ES-I3 (cell line): ENCODE data around the gene DLGAP1.
"Not testable (repeated sequence)": the region's sequence is repeated elsewhere in the genome, so short reads cannot be mapped to it uniquely, and the experiment has no call there.

Source experiments
- H3K36me3 ChIP-seq: 2 replicates; pipeline ENCODE4 v1.6.1; 2013; ENCODE audit warnings: mild to moderate bottlenecking, low read length, control low read depth, moderate library complexity; ENCODE audit not compliant: insufficient read depth
- H3K4me1 ChIP-seq: 2 replicates; pipeline ENCODE4 v1.6.1; 2013; ENCODE audit warnings: mild to moderate bottlenecking, control low read depth, low read length; ENCODE audit not compliant: insufficient read depth
- H3K9ac ChIP-seq: 2 replicates; pipeline ENCODE4 v1.6.1; 2013; ENCODE audit warnings: low read depth, mild to moderate bottlenecking, low read length, moderate library complexity
- H3K9me3 ChIP-seq: 2 replicates; pipeline ENCODE4 v1.6.1; 2013; ENCODE audit warnings: mild to moderate bottlenecking, low read length, moderate library complexity; ENCODE audit not compliant: control insufficient read depth, insufficient read depth

DLGAP1 gene

DNA sequence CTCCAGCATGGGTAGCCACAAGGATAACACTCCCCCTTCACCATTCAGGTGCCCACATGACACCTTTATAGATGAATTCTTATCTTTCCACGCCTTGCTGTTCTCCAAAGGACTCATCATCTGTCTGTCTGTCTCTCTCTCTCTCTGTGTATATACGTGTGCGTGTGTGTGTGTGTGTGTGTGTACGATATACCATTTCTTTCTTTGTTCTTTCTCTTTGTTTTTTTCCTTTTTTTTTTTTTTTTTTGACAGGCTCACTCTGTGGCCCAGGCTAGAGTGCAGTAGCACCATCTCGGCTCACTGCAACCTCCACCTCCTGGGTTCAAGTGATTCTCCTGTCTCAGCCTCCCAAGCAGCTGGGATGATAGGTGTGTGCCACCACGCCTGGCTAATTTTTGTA lies 98.2 kb downstream of the DLGAP1 start:
- Histone ChIP-seq H3K36me3 (no peaks in the 10 kb centered on the region), H3K9ac (no peak overlapping the region), H3K4me1 (peaks cover 20% of the 10 kb centered on the region), H3K9me3 (no peaks in the 10 kb centered on the region)

DNA sequence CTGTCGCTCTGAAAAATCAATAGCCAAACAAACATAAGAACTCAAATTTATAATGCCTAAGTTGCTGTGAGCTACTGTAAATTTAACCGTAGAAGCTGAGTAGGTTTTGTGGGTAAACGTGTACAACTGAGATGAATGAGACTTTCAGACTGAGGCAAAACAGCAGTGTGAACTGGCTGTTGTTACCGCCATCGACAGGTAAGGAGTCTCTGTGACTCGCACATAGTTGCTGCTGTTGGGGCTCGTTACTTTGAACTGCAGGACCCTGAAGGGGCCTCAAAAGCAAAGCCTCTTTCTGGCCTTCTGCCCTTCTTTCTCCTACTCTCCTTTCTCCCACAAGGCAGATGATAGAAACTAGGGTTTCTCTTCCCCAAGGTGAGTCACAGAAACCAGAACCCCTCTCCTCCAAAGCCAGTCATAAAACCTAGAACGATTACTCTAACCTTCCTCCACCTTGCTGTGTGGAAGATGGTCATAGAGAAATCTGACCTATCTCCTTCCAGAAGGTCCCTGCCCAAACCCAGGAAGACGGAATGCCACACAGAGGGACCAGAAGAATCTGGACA lies 101.2 kb downstream of the DLGAP1 start:
- no peak overlapping the region for H3K9ac ChIP-seq
- H3K4me1 ChIP-seq, result peaks cover 20% of the 10 kb centered on the region
- H3K9me3 ChIP-seq, result no peaks in the 10 kb centered on the region
- H3K36me3 ChIP-seq, result no peaks in the 10 kb centered on the region

DNA sequence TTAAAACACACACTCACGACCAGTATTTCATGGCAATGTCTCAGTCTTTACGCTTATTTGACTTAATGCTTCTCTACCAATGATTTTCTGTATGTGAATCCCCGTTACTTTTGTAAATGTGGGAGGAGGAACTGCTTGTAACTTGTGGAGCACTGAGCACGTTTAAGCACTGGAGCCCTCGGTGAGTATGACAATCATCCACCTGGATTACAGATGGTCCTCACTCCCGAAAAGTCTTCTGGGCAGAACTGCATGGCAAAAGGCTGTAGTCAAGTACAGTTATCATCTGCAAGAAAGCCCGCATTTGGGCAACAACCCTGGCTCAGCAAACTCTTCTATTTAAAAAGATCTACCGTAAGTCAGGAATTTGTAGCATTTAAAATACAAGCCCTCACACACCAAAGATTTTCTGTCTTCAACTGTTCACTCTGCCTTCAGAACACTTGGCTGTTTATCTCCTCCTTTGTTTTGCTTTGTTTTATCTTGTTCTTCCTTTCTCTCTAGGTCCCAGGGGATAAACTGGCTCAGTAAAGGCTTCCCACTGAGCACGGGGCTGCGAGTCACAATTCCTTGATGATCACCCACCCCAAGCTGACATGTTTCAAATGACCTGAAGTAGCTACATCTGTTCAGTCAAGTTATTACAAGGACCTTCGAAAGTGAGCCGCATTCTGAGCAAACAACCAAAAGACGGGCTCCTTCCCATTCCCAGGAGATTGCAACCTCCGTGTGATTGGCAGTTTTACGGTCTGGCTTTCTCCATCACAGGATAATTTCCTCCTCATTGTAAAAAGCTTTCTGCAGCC lies 102.2 kb downstream of the DLGAP1 start:
- Histone ChIP-seq H3K4me1 (peaks cover 15% of the 10 kb centered on the region), H3K9ac (no peak overlapping the region), H3K9me3 (no peaks in the 10 kb centered on the region), H3K36me3 (no peaks in the 10 kb centered on the region)

DNA sequence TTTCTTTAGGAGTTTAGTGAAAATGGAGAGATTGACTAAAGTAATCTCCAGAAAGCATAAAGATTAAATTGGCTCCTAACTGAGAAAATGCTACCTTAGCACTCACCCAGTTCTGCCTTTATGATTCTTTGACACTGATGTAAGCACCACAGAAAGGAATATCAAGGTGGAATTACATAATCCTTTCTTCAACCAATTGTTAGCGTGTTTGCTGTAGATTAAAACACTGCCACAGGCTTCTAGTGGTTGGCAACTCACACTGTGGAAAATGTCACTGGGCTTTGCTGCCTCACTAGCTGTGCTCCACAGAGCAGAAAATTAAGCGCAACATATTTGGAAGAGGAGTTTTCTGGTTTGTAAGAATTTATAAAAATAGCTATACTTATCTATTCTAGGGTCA lies 104.1 kb downstream of the DLGAP1 start:
- peaks cover 11% of the 10 kb centered on the region for H3K4me1 ChIP-seq

GRCh38 chr18:4335386-4335785 lies 119.7 kb downstream of the DLGAP1 start:
- no peak overlapping the region for H3K9ac ChIP-seq
- H3K9me3 ChIP-seq, result no peaks in the 10 kb centered on the region
- peaks cover 13% of the 10 kb centered on the region; the same call in 1 of the 2 replicates for H3K4me1 ChIP-seq
- H3K36me3 ChIP-seq, result no peaks in the 10 kb centered on the region

More for the DNA sequence above, 104.1 kb downstream of the DLGAP1 start:
- no peaks in the 10 kb centered on the region for H3K36me3 ChIP-seq
- no peak overlapping the region for H3K9ac ChIP-seq
- H3K9me3 ChIP-seq, result no peaks in the 10 kb centered on the region

DNA sequence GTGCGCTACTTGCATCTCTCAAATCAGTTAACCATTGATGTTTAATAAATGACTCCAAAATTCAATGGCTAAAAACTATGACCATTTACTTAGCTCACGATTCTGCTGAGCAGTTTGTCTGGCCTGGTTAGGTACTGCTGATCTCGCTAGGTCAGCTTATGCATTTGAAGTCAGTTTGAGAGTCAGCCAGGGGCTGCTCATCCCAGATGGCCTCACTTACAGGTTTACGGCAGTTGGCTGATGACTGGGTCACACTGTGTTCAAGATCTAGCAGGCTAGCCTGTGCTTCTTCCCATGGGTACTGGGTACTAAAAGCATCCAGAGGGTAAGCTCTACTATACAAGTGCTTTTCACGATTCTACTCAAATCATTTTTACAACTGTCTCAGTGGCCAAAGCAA lies 122.1 kb downstream of the DLGAP1 start:
- H3K9ac ChIP-seq, result no peak overlapping the region
- H3K36me3 ChIP-seq, result no peaks in the 10 kb centered on the region
- H3K9me3 ChIP-seq, result no peaks in the 10 kb centered on the region
- H3K4me1 ChIP-seq, result peaks cover 18% of the 10 kb centered on the region; the same call in 1 of the 2 replicates

- 0 out of 2 replicates have a peak, but pooled peaks cover 3% of the 10 kb centered on the region for H3K4me1 ChIP-seq
- no peak overlapping the region for H3K9ac ChIP-seq
- H3K36me3 ChIP-seq, result no peaks in the 10 kb centered on the region
- no peaks in the 10 kb centered on the region for H3K9me3 ChIP-seq
These were observed 135.1 kb downstream of the DLGAP1 start for GRCh38 chr18:4319738-4320677.

DNA sequence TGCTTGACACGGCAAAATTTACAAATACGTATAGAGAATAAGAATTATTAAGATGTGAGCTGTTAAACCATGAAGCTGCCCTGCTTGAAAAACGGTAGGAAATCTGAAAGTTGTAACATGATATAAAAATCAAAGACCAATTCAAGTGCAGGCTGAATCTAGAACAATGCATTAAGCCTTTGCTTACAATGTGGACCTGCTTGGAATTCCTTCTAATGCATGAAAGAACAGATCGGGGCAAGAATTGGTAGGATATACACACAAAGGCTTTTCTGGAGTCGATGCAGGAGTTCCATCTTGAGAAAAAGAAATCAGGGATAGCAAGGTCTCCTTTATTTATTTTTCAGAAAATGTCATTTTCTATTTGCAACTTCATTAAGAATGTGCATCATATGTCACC lies 136.8 kb downstream of the DLGAP1 start:
- Histone ChIP-seq H3K9me3 (no peaks in the 10 kb centered on the region), H3K9ac (no peak overlapping the region), H3K36me3 (no peaks in the 10 kb centered on the region), H3K4me1 (0 out of 2 replicates have a peak, but pooled peaks cover 3% of the 10 kb centered on the region)

- peaks cover 24% of the 10 kb centered on the region for H3K4me1 ChIP-seq
These were observed 143.2 kb downstream of the DLGAP1 start for GRCh38 chr18:4311945-4312344.

GRCh38 chr18:4311136-4311535 lies 144.0 kb downstream of the DLGAP1 start:
- H3K9ac ChIP-seq, result no peak overlapping the region
- H3K9me3 ChIP-seq, result no peaks in the 10 kb centered on the region
- H3K4me1 ChIP-seq, result peaks cover 24% of the 10 kb centered on the region
- no peaks in the 10 kb centered on the region for H3K36me3 ChIP-seq

More at GRCh38 chr18:4311945-4312344, 143.2 kb downstream of the DLGAP1 start:
- not testable (repeated sequence) for H3K9ac ChIP-seq, H3K36me3 ChIP-seq, H3K9me3 ChIP-seq

- no peak overlapping the region for H3K9ac ChIP-seq
- H3K4me1 ChIP-seq, result peaks cover 24% of the 10 kb centered on the region
- no peaks in the 10 kb centered on the region for H3K9me3 ChIP-seq
- no peaks in the 10 kb centered on the region for H3K36me3 ChIP-seq
These were observed 145.9 kb downstream of the DLGAP1 start for GRCh38 chr18:4309227-4309626.

DNA sequence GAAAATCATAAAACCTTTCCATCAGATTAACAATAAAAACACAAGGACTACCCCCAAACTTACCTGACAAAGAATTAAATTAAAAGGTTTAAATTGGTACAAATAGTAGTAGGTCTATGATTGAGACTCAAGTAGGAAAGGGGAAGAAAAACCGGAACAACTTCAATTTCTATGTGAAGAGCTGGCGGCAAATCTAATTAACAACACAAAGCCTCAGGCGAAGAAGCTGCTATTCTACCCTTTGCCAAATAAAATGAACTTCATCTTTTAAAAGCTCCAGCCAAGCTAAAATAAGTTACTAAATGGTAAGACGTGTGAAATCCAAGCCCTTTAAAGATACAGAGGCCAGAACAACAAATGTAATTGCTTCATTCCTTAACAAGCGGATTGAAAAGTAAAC lies 146.5 kb downstream of the DLGAP1 start:
- Histone ChIP-seq H3K4me1 (peaks cover 24% of the 10 kb centered on the region), H3K9ac (no peak overlapping the region), H3K9me3 (no peaks in the 10 kb centered on the region), H3K36me3 (no peaks in the 10 kb centered on the region)

DNA sequence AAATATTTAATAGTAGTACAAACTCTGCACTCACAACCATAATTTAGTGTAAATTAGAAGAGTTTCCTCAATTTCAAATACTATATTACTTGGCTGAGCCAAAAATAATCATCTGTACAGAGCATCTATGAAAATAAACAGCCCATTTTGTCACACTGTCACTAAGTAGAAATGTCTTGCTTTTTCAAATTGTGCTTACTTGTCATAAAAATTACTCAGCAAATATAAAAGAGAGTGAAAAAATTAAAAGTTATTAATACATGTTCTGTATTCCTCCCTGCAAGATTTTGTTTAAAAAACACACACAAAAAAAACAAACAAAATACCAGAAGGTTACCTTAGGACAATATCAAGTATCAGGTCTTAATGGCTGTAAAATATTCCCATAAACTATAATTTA lies 155.7 kb downstream of the DLGAP1 start:
- H3K36me3 ChIP-seq, result no peaks in the 10 kb centered on the region
- H3K9me3 ChIP-seq, result no peaks in the 10 kb centered on the region
- H3K4me1 ChIP-seq, result no peaks in the 10 kb centered on the region
- H3K9ac ChIP-seq, result no peak overlapping the region

DNA sequence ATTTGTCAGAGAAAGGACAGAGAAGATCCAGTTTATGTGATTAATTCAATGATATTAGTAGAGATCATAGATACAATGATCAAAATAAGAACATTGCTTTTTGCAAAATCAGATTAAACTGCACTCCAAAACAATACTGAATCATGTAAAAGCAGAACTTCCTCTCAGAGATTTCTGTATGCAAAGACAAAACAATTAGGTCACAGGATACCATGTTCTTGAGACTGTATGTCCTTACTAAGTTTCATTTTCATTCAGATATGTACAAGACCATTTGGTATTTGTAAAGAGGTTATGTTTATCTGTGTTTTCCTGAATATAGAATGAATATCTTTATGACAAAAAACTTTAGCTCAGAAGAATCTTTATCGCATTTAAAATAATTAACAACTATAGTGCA lies 161.8 kb downstream of the DLGAP1 start:
- H3K36me3 ChIP-seq, result no peaks in the 10 kb centered on the region
- no peaks in the 10 kb centered on the region for H3K4me1 ChIP-seq
- no peak overlapping the region for H3K9ac ChIP-seq
- H3K9me3 ChIP-seq, result no peaks in the 10 kb centered on the region
